ENCODE measurements around the gene GATA3.

The GATA3 gene

GRCh38 chr10:8104721-8105120 is 50.2 kb downstream of the GATA3 start:
- peaks cover 5% of the 10 kb centered on the region for H3K4me1 Mint-ChIP-seq (ENCODE audit: low read depth)
- no peak overlapping the region for H3K4me3 Mint-ChIP-seq
- H3K27ac Mint-ChIP-seq: no peak overlapping the region
- peaks cover 22% of the 10 kb centered on the region for H3K27me3 Mint-ChIP-seq (ENCODE audit: low read depth)
- peaks cover 4% of the 10 kb centered on the region for H3K9me3 Mint-ChIP-seq
- peaks cover 6% of the 10 kb centered on the region for H3K36me3 Mint-ChIP-seq (ENCODE audit: low read depth)

DNA sequence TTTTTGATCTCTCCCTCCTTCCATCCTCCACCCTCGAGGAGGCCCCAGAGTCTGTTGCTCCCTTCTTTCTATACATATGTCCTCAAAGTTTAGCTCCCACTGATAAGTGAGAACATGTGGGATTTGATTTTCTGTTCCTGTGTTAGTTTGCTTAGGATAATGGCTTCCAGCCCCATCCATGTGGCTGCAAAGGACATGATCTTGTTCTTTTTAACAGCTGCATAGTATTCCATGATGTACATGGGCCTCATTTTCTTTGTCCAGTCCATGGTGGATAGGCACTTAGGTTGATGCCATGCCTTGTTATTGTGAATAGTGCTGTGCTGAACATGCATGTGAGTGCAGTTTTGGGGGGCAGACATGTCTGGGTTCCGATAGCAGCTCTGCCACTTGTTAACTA is 51.4 kb downstream of the GATA3 start:
- Mint-ChIP-seq H3K27ac (no peak overlapping the region), H3K9me3 (peaks cover 4% of the 10 kb centered on the region), H3K36me3 (ENCODE audit: low read depth) (peaks cover 4% of the 10 kb centered on the region), H3K27me3 (ENCODE audit: low read depth) (peaks cover 22% of the 10 kb centered on the region), H3K4me1 (ENCODE audit: low read depth) (peaks cover 2% of the 10 kb centered on the region), H3K4me3 (no peak overlapping the region)

GRCh38 chr10:8112230-8112905 is 57.9 kb downstream of the GATA3 start:
- H3K9me3 Mint-ChIP-seq: no peaks in the 10 kb centered on the region
- H3K27ac Mint-ChIP-seq: no peak overlapping the region
- no peaks in the 10 kb centered on the region for H3K36me3 Mint-ChIP-seq (ENCODE audit: low read depth)
- no peak overlapping the region for H3K4me3 Mint-ChIP-seq
- H3K4me1 Mint-ChIP-seq (ENCODE audit: low read depth): no peaks in the 10 kb centered on the region
- H3K27me3 Mint-ChIP-seq (ENCODE audit: low read depth): peaks cover 9% of the 10 kb centered on the region

- H3K27ac Mint-ChIP-seq: no peak overlapping the region
- H3K4me1 Mint-ChIP-seq (ENCODE audit: low read depth): no peaks in the 10 kb centered on the region
- peaks cover 6% of the 10 kb centered on the region for H3K27me3 Mint-ChIP-seq (ENCODE audit: low read depth)
- H3K4me3 Mint-ChIP-seq: no peak overlapping the region
- no peaks in the 10 kb centered on the region for H3K36me3 Mint-ChIP-seq (ENCODE audit: low read depth)
- H3K9me3 Mint-ChIP-seq: no peaks in the 10 kb centered on the region
Measured at GRCh38 chr10:8112942-8113442, 58.5 kb downstream of the GATA3 start.

DNA sequence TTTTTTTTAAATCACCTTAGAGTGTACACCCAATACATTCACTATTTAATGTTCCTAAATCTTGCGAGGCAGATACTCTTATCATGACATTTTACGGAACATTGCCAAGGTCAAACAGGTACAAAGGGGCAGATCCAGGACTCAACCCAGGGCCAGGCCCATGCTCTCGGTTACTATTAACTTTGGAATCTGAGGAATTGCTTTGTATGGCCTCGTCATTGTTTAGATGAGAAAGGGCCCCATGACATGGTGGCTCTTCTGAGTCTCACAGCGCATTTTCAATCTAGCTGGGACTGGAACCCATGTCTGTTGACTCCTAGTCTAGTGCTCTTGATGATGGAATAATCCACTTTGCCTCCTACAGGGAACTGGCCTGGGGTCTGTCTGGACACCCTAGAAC is 59.1 kb downstream of the GATA3 start:
- Mint-ChIP-seq H3K4me3 (no peak overlapping the region), H3K4me1 (ENCODE audit: low read depth) (no peaks in the 10 kb centered on the region), H3K27ac (no peak overlapping the region), H3K9me3 (no peaks in the 10 kb centered on the region), H3K27me3 (ENCODE audit: low read depth) (peaks cover 6% of the 10 kb centered on the region), H3K36me3 (ENCODE audit: low read depth) (no peaks in the 10 kb centered on the region)

GRCh38 chr10:8114741-8115617 is 60.5 kb downstream of the GATA3 start:
- H3K36me3 Mint-ChIP-seq (ENCODE audit: low read depth): no peaks in the 10 kb centered on the region
- H3K4me1 Mint-ChIP-seq (ENCODE audit: low read depth): peaks cover 2% of the 10 kb centered on the region
- H3K27me3 Mint-ChIP-seq (ENCODE audit: low read depth): peaks cover 3% of the 10 kb centered on the region
- no peaks in the 10 kb centered on the region for H3K9me3 Mint-ChIP-seq
- no peak overlapping the region for H3K4me3 Mint-ChIP-seq
- no peak overlapping the region for H3K27ac Mint-ChIP-seq

DNA sequence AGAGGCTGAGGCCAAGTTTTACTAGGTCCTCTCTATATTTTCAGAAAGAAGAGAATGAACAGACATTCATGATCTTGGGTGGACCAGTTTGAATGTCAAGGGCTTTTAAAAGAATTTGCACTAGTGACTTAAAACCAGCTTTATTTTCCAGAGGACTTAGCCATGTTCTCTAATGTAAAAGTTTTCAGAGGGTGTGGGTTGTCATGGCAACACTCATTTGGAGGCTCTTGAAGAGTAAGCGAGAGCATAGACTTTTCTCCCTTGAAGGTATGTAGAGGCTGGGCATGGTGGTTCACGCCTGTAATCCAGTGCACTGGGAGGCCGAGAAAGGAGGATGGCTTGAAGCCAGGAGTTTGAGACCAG is 61.1 kb downstream of the GATA3 start:
- H3K4me3 Mint-ChIP-seq: no peak overlapping the region
- H3K27ac Mint-ChIP-seq: no peak overlapping the region
- H3K36me3 Mint-ChIP-seq (ENCODE audit: low read depth): no peaks in the 10 kb centered on the region
- H3K9me3 Mint-ChIP-seq: no peaks in the 10 kb centered on the region
- H3K27me3 Mint-ChIP-seq (ENCODE audit: low read depth): peaks cover 3% of the 10 kb centered on the region
- peaks cover 2% of the 10 kb centered on the region for H3K4me1 Mint-ChIP-seq (ENCODE audit: low read depth)

DNA sequence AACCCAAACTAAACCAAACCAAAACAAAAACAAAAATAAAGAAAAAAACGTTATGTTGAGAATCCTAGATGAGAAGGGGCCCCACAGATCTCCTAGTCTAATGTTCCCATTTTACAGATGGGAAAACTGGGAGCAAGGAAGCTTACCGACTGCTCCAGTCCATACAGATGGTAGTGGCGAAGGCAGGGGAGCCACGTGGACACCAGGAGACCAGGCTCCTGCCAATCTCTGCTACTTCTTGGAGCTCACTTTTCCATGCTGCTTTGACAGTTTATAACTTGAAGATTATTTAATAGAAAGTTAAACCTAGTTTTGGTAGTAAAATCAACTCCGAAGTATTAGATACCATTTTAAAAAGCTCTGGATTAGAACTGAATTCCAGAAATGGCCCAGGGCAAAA is 62.0 kb downstream of the GATA3 start:
- peaks cover 2% of the 10 kb centered on the region for H3K4me1 Mint-ChIP-seq (ENCODE audit: low read depth)
- no peaks in the 10 kb centered on the region for H3K36me3 Mint-ChIP-seq (ENCODE audit: low read depth)
- H3K27ac Mint-ChIP-seq: no peak overlapping the region
- H3K27me3 Mint-ChIP-seq (ENCODE audit: low read depth): peaks cover 3% of the 10 kb centered on the region
- H3K4me3 Mint-ChIP-seq: no peak overlapping the region
- H3K9me3 Mint-ChIP-seq: no peaks in the 10 kb centered on the region

DNA sequence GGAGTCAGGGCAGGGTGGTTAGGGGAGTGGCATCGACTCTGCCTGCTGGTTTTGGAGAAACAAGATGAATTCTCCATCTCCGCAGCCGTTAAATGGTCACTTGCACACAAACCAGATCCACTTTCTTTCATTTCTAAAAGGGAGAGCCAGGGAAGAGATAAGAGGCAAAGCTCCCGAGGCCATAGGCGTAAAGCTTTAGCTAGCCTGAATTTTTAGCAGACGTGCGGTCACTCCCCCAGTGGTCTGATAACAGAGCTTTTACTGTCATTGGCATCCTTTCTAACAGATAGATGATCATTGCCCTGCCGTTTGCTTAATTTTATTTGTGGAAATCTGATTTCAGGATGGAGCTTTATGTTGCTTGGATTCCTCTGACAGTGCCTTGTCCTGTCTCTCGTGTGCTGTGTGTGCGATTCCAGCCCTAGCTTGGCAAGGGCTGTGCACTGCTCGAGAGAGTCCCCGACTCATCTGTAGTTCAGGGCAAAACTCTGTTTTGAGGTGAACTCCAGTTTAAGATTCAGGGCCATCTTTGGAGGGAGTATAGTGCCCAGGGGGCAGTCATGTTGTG is 62.5 kb downstream of the GATA3 start:
- H3K9me3 Mint-ChIP-seq: no peaks in the 10 kb centered on the region
- H3K4me1 Mint-ChIP-seq (ENCODE audit: low read depth): peaks cover 2% of the 10 kb centered on the region
- H3K4me3 Mint-ChIP-seq: no peak overlapping the region
- H3K36me3 Mint-ChIP-seq (ENCODE audit: low read depth): no peaks in the 10 kb centered on the region
- H3K27ac Mint-ChIP-seq: no peak overlapping the region
- H3K27me3 Mint-ChIP-seq (ENCODE audit: low read depth): peaks cover 3% of the 10 kb centered on the region

- H3K4me1 Mint-ChIP-seq (ENCODE audit: low read depth): peaks cover 2% of the 10 kb centered on the region
- no peak overlapping the region for H3K27ac Mint-ChIP-seq
- H3K36me3 Mint-ChIP-seq (ENCODE audit: low read depth): peaks cover under 1% of the 10 kb centered on the region
- no peaks in the 10 kb centered on the region for H3K9me3 Mint-ChIP-seq
- no peak overlapping the region for H3K4me3 Mint-ChIP-seq
- H3K27me3 Mint-ChIP-seq (ENCODE audit: low read depth): peaks cover 5% of the 10 kb centered on the region
Measured at GRCh38 chr10:8121201-8121890, 66.9 kb downstream of the GATA3 start.

DNA sequence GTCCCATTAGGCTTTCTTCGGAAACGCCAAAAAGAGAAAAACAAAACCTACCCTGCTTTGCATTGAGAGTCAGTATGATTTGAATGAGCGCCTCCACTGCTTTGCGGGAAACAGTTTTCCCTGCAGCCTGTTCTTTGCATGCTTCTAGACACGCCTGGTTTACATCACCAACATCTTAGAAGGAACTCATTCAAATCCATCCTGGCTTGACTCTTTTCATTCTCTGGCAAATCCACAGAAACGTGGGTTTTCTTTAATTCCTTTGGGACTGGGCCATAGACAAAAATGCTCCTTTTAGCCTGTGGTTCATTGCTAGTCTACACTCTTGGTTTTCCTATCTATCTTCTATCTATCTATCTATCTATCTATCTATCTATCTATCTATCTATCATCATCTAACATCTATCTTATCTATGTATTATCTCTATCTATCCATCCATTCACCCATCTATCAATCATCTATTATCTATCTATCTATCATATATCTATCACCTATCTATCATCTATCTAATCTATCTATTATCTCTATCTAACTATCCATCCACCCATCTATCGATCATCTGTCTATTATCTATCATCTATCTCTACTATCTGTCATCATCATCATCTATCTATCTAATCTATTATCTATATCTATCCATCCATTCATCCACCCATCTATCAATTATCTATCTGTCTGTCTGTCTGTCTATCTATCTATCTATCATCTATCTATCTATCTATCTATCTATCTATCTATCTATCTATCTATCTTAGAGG is 68.3 kb downstream of the GATA3 start:
- no peak overlapping the region for H3K4me3 Mint-ChIP-seq
- peaks cover 9% of the 10 kb centered on the region for H3K27me3 Mint-ChIP-seq (ENCODE audit: low read depth)
- peaks cover 5% of the 10 kb centered on the region for H3K36me3 Mint-ChIP-seq (ENCODE audit: low read depth)
- no peak overlapping the region for H3K27ac Mint-ChIP-seq
- H3K9me3 Mint-ChIP-seq: no peaks in the 10 kb centered on the region
- peaks cover 2% of the 10 kb centered on the region for H3K4me1 Mint-ChIP-seq (ENCODE audit: low read depth)

DNA sequence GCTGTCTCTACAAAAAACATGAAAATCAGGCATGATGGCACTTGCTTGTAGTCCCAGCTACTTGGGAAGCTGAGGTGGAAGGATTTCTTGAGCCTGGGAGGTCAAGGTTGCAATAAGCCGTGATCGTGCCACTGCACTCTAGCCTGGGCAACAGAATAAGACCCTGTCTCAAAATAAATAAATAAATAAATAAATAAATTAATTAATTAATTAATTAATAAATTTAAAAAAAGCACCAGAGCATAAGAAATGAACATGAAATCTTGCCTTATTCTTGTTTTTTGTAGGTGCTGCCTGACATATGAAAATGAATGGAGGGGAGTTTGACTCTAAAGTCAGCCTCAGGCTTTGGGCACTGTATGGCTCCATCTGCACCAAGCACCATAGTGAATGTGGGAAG is 69.9 kb downstream of the GATA3 start:
- peaks cover 9% of the 10 kb centered on the region for H3K27me3 Mint-ChIP-seq (ENCODE audit: low read depth)
- no peak overlapping the region for H3K4me3 Mint-ChIP-seq
- H3K9me3 Mint-ChIP-seq: no peaks in the 10 kb centered on the region
- peaks cover 2% of the 10 kb centered on the region for H3K4me1 Mint-ChIP-seq (ENCODE audit: low read depth)
- H3K36me3 Mint-ChIP-seq (ENCODE audit: low read depth): peaks cover 5% of the 10 kb centered on the region
- no peak overlapping the region for H3K27ac Mint-ChIP-seq
